Dermis blood vessel endothelial cell (primary cell): ENCODE data around the gene MCCC1. TPM values are rescaled to one million over a fixed set of nuclear protein-coding genes. Genes with fewer than 3 reads are reported as not detected.
"Not testable (repeated sequence)": the region's sequence is repeated elsewhere in the genome, so short reads cannot be mapped to it uniquely, and the experiment has no call there.

Experiments used
- DNase-seq: peaks from one replicate; pipeline ENCODE4 v3.0.0; 2010
- total RNA-seq: library from RNA; depleted of rRNA; stranded (reverse); fragments of >200 nt; gene quantifications from 2 replicates; pipeline ENCODE4 v1.2.3, GENCODE V29; 2014

Gene MCCC1
- total RNA-seq, 1 donor from 2014 or later = 24.5 TPM

DNA sequence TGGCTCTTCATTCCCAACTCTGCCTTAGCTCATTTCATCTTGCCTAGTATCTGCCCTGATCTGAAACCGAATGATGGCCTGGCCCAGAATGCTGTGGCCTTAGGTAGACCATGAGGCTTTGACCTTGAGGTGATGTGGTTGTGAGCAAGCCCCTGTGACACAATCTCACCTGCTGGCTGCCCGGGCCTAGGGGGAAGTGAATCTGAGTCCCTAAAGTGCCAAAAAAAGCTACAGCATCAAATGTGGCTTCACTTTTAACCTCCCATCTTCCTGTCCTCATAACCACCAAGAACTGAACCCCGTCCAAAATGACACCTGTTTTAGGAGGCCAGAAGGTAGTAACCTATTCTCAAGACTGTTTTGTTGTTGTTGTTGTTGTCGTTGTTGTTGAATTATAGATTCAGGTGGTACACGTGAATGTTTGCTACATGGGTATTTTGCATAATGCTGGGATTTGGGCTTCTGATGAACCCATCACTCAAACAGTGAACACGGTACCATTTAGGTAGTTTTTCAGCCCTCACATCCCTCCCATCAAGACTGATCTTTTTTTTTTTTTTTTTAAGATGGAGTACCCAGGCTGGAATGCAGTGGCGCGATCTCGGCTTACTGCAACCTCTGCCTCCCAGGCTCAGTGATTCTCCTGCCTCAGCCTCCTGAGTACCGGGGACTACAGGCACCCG lies 54.6 kb downstream of the MCCC1 start:
- no peak for DNase-seq

GRCh38 chr3:183038757-183039156 lies 60.5 kb downstream of the MCCC1 start:
- DNase-seq = no peak

DNA sequence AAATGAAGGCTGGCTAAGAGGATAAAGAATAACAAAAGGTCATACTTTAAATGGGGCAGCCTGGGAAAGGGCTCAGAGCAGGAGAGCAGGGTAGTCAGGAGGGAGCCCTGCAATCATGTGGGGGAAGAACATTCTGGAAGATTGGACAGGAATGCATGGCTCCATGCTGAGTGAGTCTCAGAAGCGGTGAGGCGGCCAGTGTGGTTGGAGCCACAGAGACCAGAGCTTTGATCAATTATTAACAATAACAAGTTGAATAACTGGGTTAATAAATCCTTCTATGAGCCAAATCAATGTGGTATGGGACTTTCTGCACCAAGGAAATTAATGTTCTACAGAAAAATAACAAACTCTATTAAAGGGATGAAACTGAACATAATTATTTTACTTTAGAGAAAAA lies 61.1 kb downstream of the MCCC1 start:
- DNase-seq = no peak

DNA sequence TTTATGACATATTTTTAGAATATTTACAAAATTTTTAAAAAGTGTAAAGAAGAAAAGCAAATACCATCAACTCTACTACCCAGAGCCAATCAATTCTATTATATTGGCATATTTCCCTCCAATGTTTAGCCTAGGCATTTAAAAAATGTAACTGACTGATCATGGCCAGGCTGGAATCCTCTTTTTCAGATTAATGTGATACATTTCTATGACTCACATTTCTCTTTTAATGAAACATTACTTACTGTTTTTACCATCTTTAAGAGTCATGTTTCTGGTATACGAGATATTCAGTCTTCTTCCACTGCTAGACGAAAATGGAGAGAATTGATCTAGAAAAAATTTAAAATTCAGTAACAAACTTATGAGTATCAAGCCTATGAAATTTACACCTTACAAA lies 65.5 kb downstream of the MCCC1 start:
- no peak for DNase-seq

DNA sequence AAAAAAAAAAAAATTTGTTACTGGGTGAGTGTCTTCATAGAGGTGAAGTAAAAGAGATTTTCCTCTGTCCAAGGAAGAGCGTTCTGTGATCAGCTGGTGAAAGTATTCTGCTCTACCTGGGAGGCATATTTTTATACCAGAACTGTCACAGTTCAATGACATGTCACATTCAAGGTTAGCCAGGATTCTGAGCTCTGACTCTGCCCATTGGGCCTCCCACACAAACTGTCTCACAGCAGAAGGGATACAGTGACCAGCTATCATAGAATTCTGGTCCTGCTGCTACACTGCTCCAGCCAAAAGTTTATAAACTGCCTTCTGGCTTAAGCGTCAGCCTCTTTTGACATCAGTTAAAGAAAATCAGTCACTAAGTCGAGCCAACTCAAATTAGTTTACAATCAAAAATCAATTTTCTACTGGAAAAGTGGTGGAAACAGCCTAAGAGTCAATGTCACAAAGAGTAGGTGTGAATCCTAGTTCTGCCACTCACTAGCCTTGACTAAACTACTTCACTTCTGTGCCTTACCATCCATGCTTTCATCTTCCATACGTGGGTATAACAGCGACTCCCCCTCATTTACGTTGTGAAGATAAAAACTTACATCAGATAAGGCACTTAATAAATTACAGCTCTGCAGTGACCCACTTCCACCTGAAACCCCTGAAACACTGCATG lies 66.3 kb downstream of the MCCC1 start:
- no peak for DNase-seq

GRCh38 chr3:183031826-183032225 lies 67.5 kb downstream of the MCCC1 start:
- DNase-seq = no peak

DNA sequence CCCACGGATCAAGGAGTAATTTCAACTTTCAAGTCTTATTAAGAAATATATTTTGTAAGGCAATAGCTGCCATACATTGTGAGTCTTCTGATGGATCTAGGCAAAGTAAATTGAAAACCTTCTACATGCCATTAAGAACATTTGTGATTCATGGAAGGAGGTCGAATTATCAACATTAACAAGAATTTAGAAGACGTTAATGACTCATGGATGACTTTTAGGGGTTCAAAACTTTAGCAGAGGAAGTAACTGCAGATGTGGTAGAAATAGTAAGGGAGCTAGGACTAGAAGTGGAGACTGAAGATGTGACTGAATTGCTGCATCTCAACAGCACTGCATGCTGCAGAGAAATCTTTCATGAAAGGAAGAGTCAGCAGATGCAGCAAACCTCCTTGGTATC lies 70.9 kb downstream of the MCCC1 start:
- no peak for DNase-seq

DNA sequence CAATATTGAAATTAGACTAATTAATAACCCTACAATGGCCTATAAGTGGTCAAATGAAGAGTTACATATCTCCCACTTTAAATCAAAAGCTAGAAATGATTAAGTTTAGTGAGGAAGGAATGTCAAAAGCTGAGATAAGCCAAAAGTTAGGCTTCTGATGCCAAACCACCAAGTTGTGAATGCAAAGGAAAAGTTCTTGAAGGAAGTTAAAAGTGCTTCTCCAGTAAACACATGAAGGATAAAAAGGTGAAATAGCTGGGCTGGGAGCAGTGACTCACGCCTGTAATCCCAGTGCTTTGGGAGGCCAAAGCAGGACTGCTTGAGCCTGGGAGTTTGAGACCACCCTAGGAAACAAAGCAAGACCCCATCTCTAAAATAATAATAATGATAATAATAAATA lies 72.0 kb downstream of the MCCC1 start:
- DNase-seq = no peak

- no peak for DNase-seq
Observed at GRCh38 chr3:183022936-183023516, 76.3 kb downstream of the MCCC1 start.

GRCh38 chr3:183018421-183019192 lies 80.7 kb downstream of the MCCC1 start:
- DNase-seq = no peak

GRCh38 chr3:183015185-183015584 lies 84.1 kb downstream of the MCCC1 start:
- no peak for DNase-seq

GRCh38 chr3:183013856-183014255 lies 85.4 kb downstream of the MCCC1 start:
- DNase-seq = no peak

GRCh38 chr3:183013074-183013473 lies 86.2 kb downstream of the MCCC1 start:
- DNase-seq = no peak

DNA sequence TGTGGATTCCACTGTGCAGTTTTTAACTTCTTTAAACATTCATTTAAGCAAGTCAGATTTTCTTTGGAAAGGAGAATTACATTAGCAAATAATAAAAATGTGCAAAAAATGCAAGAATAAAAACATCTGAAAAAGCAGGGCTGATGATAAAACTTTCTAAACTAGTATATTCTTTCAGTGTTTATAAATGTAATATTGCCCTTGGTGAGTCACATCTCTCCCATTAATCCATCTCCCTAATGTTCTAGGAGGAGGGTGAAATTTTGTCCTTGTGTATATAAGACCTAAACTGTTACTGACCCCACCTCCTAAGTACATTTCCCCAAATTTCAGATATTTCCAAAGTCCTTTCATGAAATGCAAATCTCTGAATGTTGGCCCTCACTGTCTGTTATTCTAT lies 90.5 kb downstream of the MCCC1 start:
- no peak for DNase-seq

GRCh38 chr3:183008303-183008702 lies 91.0 kb downstream of the MCCC1 start:
- no peak for DNase-seq

- no peak for DNase-seq
Observed at GRCh38 chr3:183006396-183007002, 92.8 kb downstream of the MCCC1 start.

DNA sequence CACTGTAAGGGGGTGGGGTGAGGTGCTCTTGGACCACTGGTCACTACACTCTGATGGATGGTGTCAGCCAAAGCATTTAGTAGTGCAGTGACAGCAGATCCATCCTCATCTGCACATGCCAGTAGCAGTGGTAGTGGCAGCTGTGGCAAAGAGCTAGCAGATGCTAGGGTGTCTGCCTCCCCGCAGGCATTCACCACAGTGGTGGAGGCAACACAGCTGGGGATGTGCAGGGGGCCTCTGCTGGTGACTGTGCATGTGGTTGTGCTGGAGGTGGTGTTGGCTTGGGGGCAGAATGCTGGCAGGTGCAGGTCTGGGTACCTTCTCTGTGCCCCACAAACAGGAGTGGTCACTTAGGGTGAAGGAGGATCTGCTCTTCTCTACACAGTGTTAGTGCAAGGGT lies 99.5 kb downstream of the MCCC1 start:
- no peak for DNase-seq

DNA sequence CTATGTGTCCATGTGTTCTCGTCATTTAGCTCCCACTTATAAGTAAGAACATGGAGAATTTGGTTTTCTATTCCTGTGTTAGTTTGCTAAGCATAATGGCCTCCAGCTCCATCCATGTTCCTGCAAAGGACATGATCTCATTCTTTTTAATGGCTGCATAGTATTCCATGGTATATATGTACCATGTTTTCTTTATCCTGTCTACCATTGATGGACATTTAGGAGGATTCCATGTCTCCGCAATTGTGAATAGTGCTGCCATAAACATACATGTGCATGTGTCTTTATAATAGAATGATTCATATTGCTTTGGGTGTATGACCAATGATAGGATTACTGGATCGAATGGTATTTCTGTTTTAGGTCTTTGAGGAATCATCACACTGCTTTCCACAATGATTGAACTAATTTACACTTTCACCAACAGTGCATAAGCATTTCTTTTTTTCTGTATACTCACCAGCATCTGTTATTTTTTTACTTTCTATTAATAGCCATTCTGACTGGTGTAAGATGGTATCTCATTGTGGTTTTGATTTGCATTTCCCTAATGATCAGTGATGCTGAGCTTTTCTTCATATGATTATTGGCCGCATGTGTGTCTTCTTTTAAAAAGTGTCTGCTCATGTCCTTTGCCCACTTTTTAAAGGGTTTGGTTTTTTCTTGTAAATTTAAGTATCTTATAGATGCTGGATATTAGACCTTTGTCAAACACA lies 105.7 kb downstream of the MCCC1 start:
- not testable (repeated sequence) for DNase-seq

DNA sequence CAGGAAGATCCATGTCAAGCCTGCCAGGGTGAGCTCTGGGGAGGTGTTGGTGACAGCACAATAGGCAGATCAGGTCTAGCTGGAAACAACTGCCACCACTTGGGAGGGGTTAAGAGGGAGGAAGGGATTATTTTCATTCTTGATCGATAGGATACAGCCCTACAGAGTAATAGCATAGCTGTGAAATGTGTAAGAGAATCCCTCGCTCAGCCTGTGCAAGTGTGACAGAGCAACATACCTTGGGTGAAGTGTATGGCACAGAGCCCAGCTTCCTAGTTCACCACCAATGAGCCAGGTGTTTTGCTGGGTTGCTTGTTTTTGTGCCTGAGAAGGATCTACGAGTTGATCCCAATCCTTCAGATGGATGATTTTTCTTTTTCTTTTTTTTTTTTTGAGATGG lies 109.7 kb downstream of the MCCC1 start:
- DNase-seq = no peak

DNA sequence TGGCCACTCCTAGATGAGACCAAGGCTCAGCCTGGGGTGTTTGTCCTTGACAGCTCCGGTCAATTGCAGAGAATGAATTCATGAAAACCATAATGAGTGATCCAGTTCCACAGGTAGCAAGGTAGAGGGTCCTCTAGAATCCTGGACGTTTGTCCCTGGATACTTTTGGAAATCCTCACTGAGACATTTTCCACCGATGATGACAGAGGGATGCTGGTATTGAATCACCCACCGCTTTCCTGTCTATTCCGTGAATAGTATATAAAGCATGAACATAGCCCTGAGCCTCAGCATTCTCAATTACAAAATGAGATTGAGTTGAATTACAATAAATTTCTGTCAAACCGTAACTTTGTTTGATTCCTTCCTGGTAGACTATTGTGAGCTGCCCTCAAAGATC lies 113.3 kb downstream of the MCCC1 start:
- no peak for DNase-seq

DNA sequence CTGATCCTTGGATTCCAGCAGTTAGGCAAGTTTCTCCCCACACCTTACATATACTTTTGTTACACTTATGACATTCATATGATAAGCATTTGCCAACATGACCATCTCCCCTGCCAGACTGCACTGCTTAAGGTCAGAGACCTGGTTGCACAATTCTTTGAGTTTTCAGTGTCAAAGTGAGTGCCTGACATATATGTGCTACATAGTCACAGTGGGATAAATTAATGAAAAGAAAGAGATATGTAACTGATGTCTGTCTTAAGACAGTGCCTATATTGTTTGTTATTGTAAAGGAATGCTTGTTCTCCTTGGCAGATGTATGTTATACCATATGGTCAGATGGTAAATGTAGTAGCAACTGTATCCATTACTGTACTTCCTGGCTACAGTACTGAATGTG lies 115.4 kb downstream of the MCCC1 start:
- DNase-seq = no peak

- no peak for DNase-seq
Observed at GRCh38 chr3:182981038-182981380, 118.3 kb downstream of the MCCC1 start.
